HepG2 (cell line): Measurements from ENCODE around the gene HECTD2. TPM values are rescaled to one million over a fixed set of nuclear protein-coding genes. Genes with fewer than 3 reads are reported as not detected.

ENCODE experiments used
- AGO2 ChIP-seq: fragments of 200-400 bp; formaldehyde crosslinking; optimal IDR thresholded peaks from 2 replicates; pipeline ENCODE3; 2017; ENCODE audit warnings: mild to moderate bottlenecking, low read depth, low read length, moderate library complexity
- CTCF ChIP-seq: sonication (generic); formaldehyde crosslinking; IDR thresholded peaks from 2 replicates; pipeline ENCODE4 v1.5.0; 2020; ENCODE audit warnings: mild to moderate bottlenecking, missing genetic modification reagents, moderate library complexity
- EP300 ChIP-seq, 3 experiments: sonication (generic) in 1 of 3; formaldehyde crosslinking in 1 of 3; IDR thresholded peaks; 2 replicates each; pipeline versions ENCODE4 v1.5.1 to v1.6.1; 2011 to 2020; ENCODE audit warnings: low read depth in 2 of 3, low read length in 2 of 3, borderline replicate concordance in 1 of 3, improper control_type of control experiment in 1 of 3, mild to moderate bottlenecking in 1 of 3, missing genetic modification reagents in 1 of 3, moderate library complexity in 1 of 3
- KLF15 ChIP-seq: sonication (generic); formaldehyde crosslinking; IDR thresholded peaks from 2 replicates; pipeline ENCODE4 v1.8.1; 2023; ENCODE audit warnings: borderline replicate concordance, mild to moderate bottlenecking, inconsistent platforms, missing genetic modification reagents, mixed read lengths
- KLF6 ChIP-seq: IDR thresholded peaks from 2 replicates; pipeline ENCODE4 v1.8.0; 2016; ENCODE audit warnings: missing biosample characterization, missing genetic modification reagents
- MAFK ChIP-seq, 2 experiments: IDR thresholded peaks in 1 of 2; conservative IDR thresholded peaks in 1 of 2; 2 replicates each; pipeline ENCODE4 v1.6.1; 2011; ENCODE audit warnings: improper control_type of control experiment in 2 of 2, low read length in 2 of 2
- MNT ChIP-seq: fragments of 450-650 bp; IDR thresholded peaks from 2 replicates; pipeline ENCODE4 v1.6.1; 2016
- PATZ1 ChIP-seq: sonication (generic); formaldehyde crosslinking; IDR thresholded peaks from 2 replicates; pipeline ENCODE4 v1.4.0; 2020; ENCODE audit warnings: missing genetic modification reagents
- POGK ChIP-seq: sonication (generic); formaldehyde crosslinking; conservative IDR thresholded peaks from 2 replicates; pipeline ENCODE4 v1.8.0; 2022; ENCODE audit warnings: mild to moderate bottlenecking, moderate library complexity, missing genetic modification reagents
- RXRB ChIP-seq: IDR thresholded peaks from 2 replicates; pipeline ENCODE4 v1.6.1; 2016; ENCODE audit warnings: borderline replicate concordance, missing genetic modification reagents, missing compliant biosample characterization
- YEATS4 ChIP-seq: sonication (generic); formaldehyde crosslinking; IDR thresholded peaks from 2 replicates; pipeline ENCODE4 v1.4.0; 2020; ENCODE audit warnings: missing genetic modification reagents, borderline replicate concordance
- ZBTB38 ChIP-seq: sonication (generic); formaldehyde crosslinking; IDR thresholded peaks from 2 replicates; pipeline ENCODE4 v1.5.1; 2020; ENCODE audit warnings: mild to moderate bottlenecking, missing genetic modification reagents
- ZFP62 ChIP-seq: sonication (generic); formaldehyde crosslinking; IDR thresholded peaks from 2 replicates; pipeline ENCODE4 v1.4.0; 2020; ENCODE audit warnings: missing genetic modification reagents
- ZNF18 ChIP-seq: sonication (generic); formaldehyde crosslinking; IDR thresholded peaks from 2 replicates; pipeline ENCODE4 v1.8.0; 2022; ENCODE audit warnings: mild to moderate bottlenecking, missing genetic modification reagents; ENCODE audit not compliant: insufficient replicate concordance
- ZNF484 ChIP-seq: sonication (generic); formaldehyde crosslinking; IDR thresholded peaks from 2 replicates; pipeline ENCODE4 v1.5.1; 2020; ENCODE audit warnings: mild to moderate bottlenecking, low read depth, missing genetic modification reagents, borderline replicate concordance
- polyA plus RNA-seq, 8 experiments: library from polyadenylated mRNA; depleted of rRNA in 3 of 8; stranded (reverse) in 7 of 8; unstranded in 1 of 8; fragments of >200 nt; fragmentation: Illumina TruSeq in 4 of 8; extraction: Trizol in 4 of 8; gene quantifications; 2 replicates each; pipeline versions ENCODE4 v1.2.1 to v1.2.3, GENCODE V29; 2011 to 2016; ENCODE audit warnings: low read depth in 4 of 8, missing spikeins in 1 of 8, mixed read lengths in 1 of 8; ENCODE audit not compliant: insufficient read depth in 1 of 8
- total RNA-seq, 5 experiments: library from RNA; depleted of rRNA; stranded (reverse); fragments of >200 nt; fragmentation: Illumina TruSeq; extraction: Trizol; gene quantifications; 2 replicates each; pipeline ENCODE4 v1.2.3, GENCODE V29; 2016; ENCODE audit warnings: low read depth in 1 of 5
- TF ChIP-seq, protein P1 (sequence below): sonication (generic); formaldehyde crosslinking; IDR thresholded peaks from 2 replicates; pipeline ENCODE4 v1.8.0; 2022; ENCODE audit warnings: low read depth, missing genetic modification reagents

HECTD2 gene
- total and polyA plus RNA-seq, 2 of the 13 experiments (the other 11 are each of a cell fraction or from before 2014, with no cell fraction given), result 3.2 to 5.2 TPM

DNA sequence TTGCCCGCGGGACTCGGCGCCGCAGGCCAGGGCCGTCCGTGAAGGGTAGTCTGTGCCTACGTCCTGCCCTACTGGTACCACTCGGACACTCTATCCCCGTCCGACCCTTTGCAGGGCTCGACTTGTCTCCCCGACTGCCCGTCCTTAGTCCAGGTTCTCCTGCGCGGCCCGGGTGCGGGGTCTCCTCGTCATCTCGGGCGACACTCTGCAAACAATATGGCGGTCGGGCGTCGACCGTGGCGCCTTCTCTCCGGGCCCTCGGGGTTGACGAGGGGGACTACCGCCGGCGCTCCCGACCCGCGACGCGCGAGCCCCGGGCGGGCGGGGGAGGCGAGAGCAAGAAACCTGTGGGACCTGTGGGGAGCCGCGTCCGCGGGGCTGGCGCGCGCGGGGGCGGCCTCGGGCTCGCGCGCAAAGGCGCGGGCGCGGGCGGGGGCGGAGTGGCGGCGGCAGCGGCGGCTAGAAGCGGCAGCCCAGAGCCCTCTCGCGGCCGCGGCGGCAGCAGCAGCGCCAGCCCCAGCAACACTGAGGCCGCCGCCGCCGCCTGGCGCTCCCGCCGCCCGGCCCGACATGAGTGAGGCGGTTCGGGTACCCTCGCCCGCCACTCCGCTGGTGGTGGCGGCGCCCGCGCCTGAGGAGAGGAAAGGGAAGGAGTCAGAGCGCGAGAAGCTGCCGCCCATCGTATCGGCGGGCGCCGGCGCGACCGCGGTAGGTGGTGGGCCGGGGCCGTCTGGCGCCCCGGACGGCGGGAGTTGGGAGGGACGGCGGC lies at the start of gene HECTD2 (continued):
- TF ChIP-seq CTCF (CRISPR knock-in tag) (peak; percentile 46; the same call in 1 of the 2 replicates), ZNF18 (CRISPR knock-in tag) (no peak), KLF15 (CRISPR knock-in tag) (no peak), EP300 (IDR thresholded peaks at IDR 0.05; ENCODE audit: low read depth in 2 of 2, low read length in 2 of 2) (no peak), EP300 (CRISPR knock-in tag; IDR thresholded peaks at IDR 0.05; ENCODE audit: borderline replicate concordance) (no peak), RXRB (CRISPR knock-in tag) (0 out of 2 replicates have a peak, but pooled peaks have one; percentile 7), AGO2 (peak; percentile 86), PATZ1 (peak; percentile 36; the same call in 1 of the 2 replicates), ZFP62 (CRISPR knock-in tag) (0 out of 2 replicates have a peak, but pooled peaks have one; percentile 18), KLF6 (CRISPR knock-in tag) (peak; percentile 26; the same call in 1 of the 2 replicates), YEATS4 (CRISPR knock-in tag) (peak; percentile 86), ZNF484 (CRISPR knock-in tag) (no peak), MAFK (conservative IDR thresholded peaks at IDR 0.05 in 1 of 2, IDR thresholded peaks at IDR 0.05 in 1 of 2; ENCODE audit: low read length in 2 of 2) (no peak), POGK (peak; percentile 7; the same call in 1 of the 2 replicates), MNT (no peak), ZBTB38 (no peak)
- TF ChIP-seq, protein P1, sequence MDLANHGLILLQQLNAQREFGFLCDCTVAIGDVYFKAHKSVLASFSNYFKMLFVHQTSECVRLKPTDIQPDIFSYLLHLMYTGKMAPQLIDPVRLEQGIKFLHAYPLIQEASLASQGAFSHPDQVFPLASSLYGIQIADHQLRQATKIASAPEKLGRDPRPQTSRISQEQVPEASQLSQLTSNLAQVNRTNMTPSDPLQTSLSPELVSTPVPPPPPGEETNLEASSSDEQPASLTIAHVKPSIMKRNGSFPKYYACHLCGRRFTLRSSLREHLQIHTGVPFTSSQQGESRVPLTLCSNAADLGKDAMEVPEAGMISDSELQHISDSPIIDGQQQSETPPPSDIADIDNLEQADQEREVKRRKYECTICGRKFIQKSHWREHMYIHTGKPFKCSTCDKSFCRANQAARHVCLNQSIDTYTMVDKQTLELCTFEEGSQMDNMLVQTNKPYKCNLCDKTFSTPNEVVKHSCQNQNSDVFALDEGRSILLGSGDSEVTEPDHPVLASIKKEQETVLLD, result peak; percentile 63; the same call in 1 of the 2 replicates
